Activated CD8-positive, alpha-beta T cell treated with anti-CD3 and anti-CD28 coated beads, Interleukin-2, amount 10 ng/mL, durations not matched to agents 7 days and 5 days (primary cell): ENCODE data around the gene SFXN3. TPM values are rescaled to one million over a fixed set of nuclear protein-coding genes. Genes with fewer than 3 reads are reported as not detected.

Experiments used
- ATAC-seq: fragments of 150-1000 bp; cut with Tn5 transposase; one replicate; pipeline ENCODE4 v1.10.0; 2021; ENCODE audit warnings: moderate library complexity
- CTCF ChIA-PET: fragments of 350-600 bp; sonication (Branson Sonifier 250); formaldehyde crosslinking; loops from one replicate; lab custom pipeline; 2021; ENCODE audit warnings: antibody characterized with exemption; lab: Charles Lee
- POLR2A ChIA-PET: fragments of 350-600 bp; sonication (Branson Sonifier 250); formaldehyde crosslinking; loops from one replicate; lab custom pipeline; 2021; ENCODE audit warnings: antibody characterized with exemption; lab: Charles Lee
- DNase-seq: peaks from one replicate; pipeline ENCODE4 v3.0.0-alpha.2; 2020
- H3K27ac Mint-ChIP-seq: one replicate; pipeline ENCODE4 v1.8.0; 2021; ENCODE audit warnings: mild to moderate bottlenecking, mixed read lengths
- H3K27me3 Mint-ChIP-seq: one replicate; pipeline ENCODE4 v1.8.0; 2021; ENCODE audit warnings: low read depth, mixed read lengths
- H3K36me3 Mint-ChIP-seq: one replicate; pipeline ENCODE4 v1.8.0; 2021; ENCODE audit warnings: low read depth, mixed read lengths
- H3K4me1 Mint-ChIP-seq: one replicate; pipeline ENCODE4 v1.8.0; 2021; ENCODE audit warnings: low read depth, mixed read lengths
- H3K4me3 Mint-ChIP-seq: one replicate; pipeline ENCODE4 v1.8.0; 2021; ENCODE audit warnings: mild to moderate bottlenecking, mixed read lengths
- H3K9me3 Mint-ChIP-seq: one replicate; pipeline ENCODE4 v1.8.0; 2022; ENCODE audit warnings: mixed read lengths; ENCODE audit not compliant: insufficient read depth
- total RNA-seq, 2 experiments: library from RNA; stranded (reverse); gene quantifications; one replicate each; pipeline ENCODE4 v1.2.3, GENCODE V29; 2021

The SFXN3 gene
- total RNA-seq, 2 experiments from 2014 or later, result 24.7 to 24.8 TPM

- ChIA-PET CTCF (interaction anchor here (1.4 to 6.0 kb wide), 2 partner anchors 8 to 20 kb away, joined by 4 to 60 read pairs; partner anchors contain the start of gene LZTS2), POLR2A (no interaction called here)
- Mint-ChIP-seq H3K9me3 (no peaks in the 10 kb centered on the region), H3K4me1 (peaks cover 44% of the 10 kb centered on the region), H3K36me3 (peaks cover 41% of the 10 kb centered on the region), H3K4me3 (peak overlapping the region; percentile 88), H3K27me3 (no peaks in the 10 kb centered on the region), H3K27ac (no peak overlapping the region)
- ATAC-seq, result no peak
- no peak for DNase-seq
Observed at GRCh38 chr10:100989088-100989487, 41.9 kb upstream of the SFXN3 start.

GRCh38 chr10:100993986-100994708, 36.9 kb upstream of the SFXN3 start:
- peaks cover 30% of the 10 kb centered on the region for H3K4me1 Mint-ChIP-seq
- DNase-seq (no peak), ATAC-seq (no peak)
- no peaks in the 10 kb centered on the region for H3K9me3 Mint-ChIP-seq
- H3K4me3 Mint-ChIP-seq, result no peak overlapping the region
- peaks cover 33% of the 10 kb centered on the region for H3K36me3 Mint-ChIP-seq
- POLR2A ChIA-PET, result no interaction called here
- H3K27me3 Mint-ChIP-seq, result no peaks in the 10 kb centered on the region
- no peak overlapping the region for H3K27ac Mint-ChIP-seq
- CTCF ChIA-PET, result interaction anchor here (10.1 kb wide), 1 partner anchor 23 kb away, joined by 154 read pairs; no protein-coding TSS in a partner anchor

GRCh38 chr10:100995181-100995580, 35.9 kb upstream of the SFXN3 start:
- no peaks in the 10 kb centered on the region for H3K9me3 Mint-ChIP-seq
- H3K27me3 Mint-ChIP-seq, result no peaks in the 10 kb centered on the region
- peaks cover 31% of the 10 kb centered on the region for H3K36me3 Mint-ChIP-seq
- no peak overlapping the region for H3K27ac Mint-ChIP-seq
- no peak for ATAC-seq
- ChIA-PET CTCF (interaction anchor here (4.8 to 10.1 kb wide), 2 partner anchors 8 to 22 kb away, joined by 60 to 154 read pairs; partner anchors contain the start of genes MRPL43 and TWNK), POLR2A (no interaction called here)
- peaks cover 24% of the 10 kb centered on the region for H3K4me1 Mint-ChIP-seq
- no peak overlapping the region for H3K4me3 Mint-ChIP-seq
- DNase-seq, result no peak

GRCh38 chr10:100996678-100997359, 34.2 kb upstream of the SFXN3 start:
- CTCF ChIA-PET, result interaction anchor here (0.7 to 10.1 kb wide), 21 partner anchors 10 to 458 kb away, joined by 3 to 154 read pairs (median 4); partner anchors contain the start of genes KAZALD1, MRPL43, PDZD7 and SFXN3
- Mint-ChIP-seq H3K27me3 (peaks cover 3% of the 10 kb centered on the region), H3K36me3 (peaks cover 17% of the 10 kb centered on the region), H3K4me1 (peaks cover 25% of the 10 kb centered on the region), H3K4me3 (peak overlapping the region; percentile 75), H3K9me3 (no peaks in the 10 kb centered on the region), H3K27ac (peak overlapping the region; percentile 95)
- ATAC-seq (peak; percentile 32), DNase-seq (peak; percentile 51)
- POLR2A ChIA-PET, result interaction anchor here (0.5 to 1.4 kb wide), 9 partner anchors 9 to 731 kb away, joined by 3 to 5 read pairs (median 3); partner anchors contain the start of genes HIF1AN and TWNK

GRCh38 chr10:100997360-100998182, 33.5 kb upstream of the SFXN3 start:
- H3K4me1 Mint-ChIP-seq, result peaks cover 25% of the 10 kb centered on the region
- ATAC-seq, result peak; percentile 61
- H3K4me3 Mint-ChIP-seq, result peak overlapping the region; percentile 75
- no peaks in the 10 kb centered on the region for H3K9me3 Mint-ChIP-seq
- ChIA-PET POLR2A (interaction anchor here (0.5 to 1.4 kb wide), 6 partner anchors 8 to 57 kb away, joined by 3 to 5 read pairs (median 3); partner anchors contain the start of genes PDZD7 and SFXN3), CTCF (interaction anchor here (0.8 to 10.1 kb wide), 31 partner anchors 10 to 486 kb away, joined by 3 to 154 read pairs (median 4); partner anchors contain the start of genes KAZALD1, MRPL43, PDZD7 and SFXN3)
- H3K36me3 Mint-ChIP-seq, result peaks cover 15% of the 10 kb centered on the region
- H3K27ac Mint-ChIP-seq, result peak overlapping the region; percentile 95
- peak; percentile 74 for DNase-seq
- H3K27me3 Mint-ChIP-seq, result peaks cover 3% of the 10 kb centered on the region

DNA sequence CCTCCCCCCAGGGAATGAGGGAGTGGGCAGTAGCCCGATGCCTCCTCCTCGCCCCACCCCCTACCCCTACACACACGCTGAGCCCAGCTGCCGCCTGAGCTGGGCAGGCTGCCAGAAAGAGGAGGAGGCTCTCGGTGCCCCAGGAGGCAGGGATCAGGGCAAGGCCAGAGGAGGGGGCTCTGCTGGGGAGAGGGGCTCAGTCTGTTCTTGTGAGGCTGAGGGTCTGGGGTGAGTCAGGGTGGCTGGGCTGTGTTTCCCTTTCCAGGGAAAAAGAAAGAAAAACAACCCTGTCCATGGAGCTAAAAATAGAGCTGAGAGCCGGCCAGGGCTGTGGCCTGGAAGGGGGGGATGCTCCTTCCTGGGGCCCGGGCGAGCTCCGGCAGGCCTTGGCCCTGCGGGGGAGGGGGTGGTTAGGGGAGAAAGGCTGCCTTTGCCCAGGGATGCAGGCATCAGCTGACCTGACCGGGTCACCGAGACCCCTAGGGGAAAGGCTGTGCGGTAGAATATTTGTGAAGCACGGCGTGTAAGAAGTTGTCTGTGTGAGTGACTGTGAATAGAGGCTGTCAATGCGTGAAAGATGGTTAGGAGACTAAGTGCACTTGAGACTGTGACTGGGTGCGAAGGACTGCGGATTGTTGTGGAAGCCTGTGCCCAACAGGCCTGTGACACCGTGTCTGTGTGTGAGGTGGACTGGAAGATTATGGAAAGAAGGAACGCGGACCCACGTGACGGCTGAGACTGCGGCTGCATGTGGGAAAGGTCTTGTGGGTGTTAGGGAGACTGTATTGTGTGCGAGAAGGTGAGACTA, 32.6 kb upstream of the SFXN3 start:
- CTCF ChIA-PET, result interaction anchor here (0.8 to 10.1 kb wide), 27 partner anchors 9 to 487 kb away, joined by 3 to 154 read pairs (median 4); partner anchors contain the start of genes KAZALD1, MRPL43, PDZD7 and SFXN3
- Mint-ChIP-seq H3K27me3 (peaks cover 3% of the 10 kb centered on the region), H3K4me1 (peaks cover 25% of the 10 kb centered on the region), H3K4me3 (peak overlapping the region; percentile 75), H3K9me3 (no peaks in the 10 kb centered on the region), H3K36me3 (peaks cover 11% of the 10 kb centered on the region), H3K27ac (peak overlapping the region; percentile 86)
- DNase-seq, result peak; percentile 71
- POLR2A ChIA-PET, result interaction anchor here (1.2 to 1.3 kb wide), 2 partner anchors 9 to 32 kb away, joined by 3 to 5 read pairs; partner anchors contain the start of genes PDZD7 and SFXN3
- peak; percentile 29 for ATAC-seq

DNA sequence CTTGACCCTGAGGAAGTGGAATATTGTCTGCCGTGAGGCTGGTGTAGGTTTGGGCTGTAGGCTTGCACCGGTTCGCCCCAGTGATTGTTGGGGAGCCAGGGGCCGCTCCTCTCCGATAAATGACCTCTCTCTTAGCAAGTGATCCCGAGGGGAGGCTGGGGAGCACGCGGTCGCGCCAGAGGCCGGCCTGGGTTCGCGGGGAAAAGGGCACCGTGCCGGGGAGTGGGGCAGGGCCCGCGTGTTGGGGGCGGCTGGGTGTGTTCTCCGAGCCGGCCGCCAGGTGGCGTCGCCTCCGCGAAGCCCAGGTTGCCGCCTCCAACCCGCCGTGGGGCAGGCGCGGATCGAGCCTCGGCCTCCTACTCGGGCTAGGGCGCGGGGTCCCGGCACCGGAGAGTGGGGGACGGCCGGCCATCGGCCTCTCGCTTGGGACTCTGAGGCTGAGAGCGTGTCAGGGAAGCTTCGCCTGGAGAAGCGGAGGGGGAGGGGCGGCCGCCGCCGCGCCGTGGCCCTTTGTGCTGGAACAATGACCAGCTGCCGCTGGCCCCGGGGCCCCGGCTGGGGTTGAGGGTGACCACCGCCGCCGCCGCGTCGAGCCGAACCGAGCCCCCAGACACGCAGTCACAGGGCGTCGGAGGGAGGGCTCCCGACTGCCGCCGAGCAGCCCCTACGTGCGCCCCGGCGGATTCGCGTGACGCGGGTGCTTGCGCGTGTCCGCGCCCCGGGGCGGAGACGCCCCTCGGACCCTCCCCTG, 31.9 kb upstream of the SFXN3 start:
- Mint-ChIP-seq H3K4me1 (peaks cover 25% of the 10 kb centered on the region), H3K36me3 (peaks cover 6% of the 10 kb centered on the region), H3K27me3 (peaks cover 3% of the 10 kb centered on the region), H3K27ac (peak overlapping the region; percentile 86), H3K4me3 (peak overlapping the region; percentile 75), H3K9me3 (no peaks in the 10 kb centered on the region)
- ATAC-seq, result peak; percentile 65
- ChIA-PET POLR2A (no interaction called here), CTCF (interaction anchor here (0.6 to 10.1 kb wide), 15 partner anchors 8 to 165 kb away, joined by 3 to 154 read pairs (median 4); partner anchors contain the start of genes KAZALD1, MRPL43, PDZD7 and SFXN3)
- DNase-seq, result peak; percentile 80

DNA sequence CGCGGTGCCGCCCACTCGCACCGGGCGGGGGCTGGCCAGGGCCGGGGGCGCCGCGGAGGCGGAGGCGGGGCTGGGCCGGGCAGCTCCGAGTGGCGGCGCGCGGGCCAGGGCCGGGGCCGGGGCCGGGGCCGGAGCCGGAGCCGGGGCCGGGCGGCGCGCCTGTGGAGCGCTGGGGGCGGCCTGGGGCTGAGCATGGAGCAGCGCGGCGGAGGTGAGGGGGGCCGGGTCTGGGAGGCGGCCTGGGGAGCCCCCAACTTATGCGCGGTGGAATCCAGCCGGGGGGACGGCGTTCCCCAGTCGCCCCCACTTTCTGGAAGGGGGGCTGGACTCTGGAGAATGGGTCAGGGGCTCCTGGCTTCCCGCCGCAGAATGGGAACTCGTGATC, 31.3 kb upstream of the SFXN3 start, which contains the start of gene LZTS2:
LZTS2 (plus strand) TSS at position 67 of the 385 bp plus-strand sequence. CDS start 2,731 bp downstream, outside the sequence.
- ATAC-seq (peak; percentile 15), DNase-seq (no peak)
- peaks cover under 1% of the 10 kb centered on the region for H3K36me3 Mint-ChIP-seq
- H3K4me3 Mint-ChIP-seq, result peak within 1 kb of the TSS; percentile 75
- H3K4me1 Mint-ChIP-seq, result peaks cover 25% of the 10 kb centered on the region
- peak within 1 kb of the TSS; percentile 86 for H3K27ac Mint-ChIP-seq
- no peaks in the 10 kb centered on the region for H3K9me3 Mint-ChIP-seq
- H3K27me3 Mint-ChIP-seq, result peaks cover 3% of the 10 kb centered on the region
- ChIA-PET POLR2A (no interaction called here), CTCF (interaction anchor here (0.6 to 10.1 kb wide), 8 partner anchors 8 to 50 kb away, joined by 3 to 154 read pairs (median 4); partner anchors contain the start of genes MRPL43 and TWNK)

DNA sequence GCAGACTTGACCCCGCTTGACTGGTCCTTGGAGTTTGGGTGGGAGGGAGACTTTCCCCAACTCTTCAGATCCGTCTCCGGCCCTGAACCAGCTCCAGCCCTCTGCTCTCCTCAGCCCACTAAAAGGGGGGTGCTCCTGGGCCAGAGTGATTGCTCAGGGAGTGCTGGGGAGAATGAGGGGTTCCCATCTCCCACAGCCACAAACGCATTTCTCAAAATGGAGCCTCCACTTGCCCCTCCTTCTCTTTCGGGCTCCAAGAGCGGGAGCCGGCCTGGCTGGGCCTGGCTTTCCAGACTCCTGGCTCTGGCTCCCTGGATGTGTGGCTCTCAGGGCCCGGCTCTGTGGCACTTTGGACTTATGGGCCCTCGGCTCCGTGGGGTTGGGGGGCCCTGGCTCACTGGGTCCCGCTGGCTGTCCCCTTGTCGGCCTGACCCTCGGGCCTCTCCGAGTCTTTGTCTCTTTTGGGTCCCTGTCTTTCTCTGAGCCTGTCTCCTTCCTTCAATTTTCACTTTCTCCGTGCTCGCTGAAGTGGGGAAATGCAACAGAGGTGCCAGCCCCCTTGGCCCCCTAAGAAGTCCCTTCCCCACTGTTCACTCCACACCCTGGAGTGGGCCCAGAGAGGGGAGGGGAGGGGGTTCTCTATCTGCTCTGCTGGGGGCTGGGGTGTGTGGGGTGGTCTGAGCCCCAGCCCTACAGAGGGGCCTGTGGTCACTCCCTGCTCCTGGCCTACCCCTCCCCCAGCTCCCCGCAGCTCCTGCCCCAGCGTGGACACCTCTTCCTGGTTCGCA, 30.7 kb upstream of the SFXN3 start:
- Mint-ChIP-seq H3K36me3 (no peaks in the 10 kb centered on the region), H3K4me3 (peak overlapping the region; percentile 56), H3K27ac (no peak overlapping the region), H3K9me3 (no peaks in the 10 kb centered on the region), H3K27me3 (peaks cover 3% of the 10 kb centered on the region), H3K4me1 (peaks cover 25% of the 10 kb centered on the region)
- ChIA-PET POLR2A (no interaction called here), CTCF (interaction anchor here (1.5 to 10.1 kb wide), 3 partner anchors 12 to 43 kb away, joined by 4 to 154 read pairs (median 5); no protein-coding TSS in a partner anchor)
- DNase-seq (no peak), ATAC-seq (no peak)
